Measurements from ENCODE around the gene SUPT3H. TPM values are rescaled to one million over a fixed set of nuclear protein-coding genes. Genes with fewer than 3 reads are reported as not detected.

The SUPT3H gene
- polyA plus RNA-seq, 1 donor (not counting 4 experiments of a cell fraction or from before 2014, with no cell fraction given), result 7.6 TPM

GRCh38 chr6:44989391-44989790, 388.3 kb downstream of the SUPT3H start:
- DNase-seq (ENCODE audit: low read depth, low spot score) (no peak), FAIRE-seq (no peak)
- dilution Hi-C loops (cut with MboI; ENCODE audit: extremely low pct_ligation_motif_present, low sequenced_read_pairs), result no loop called here
- no peaks in the 10 kb centered on the region for H3K4me1 ChIP-seq (ENCODE audit: control insufficient read depth, extremely low read depth, insufficient read depth, low read length)
- no peaks in the 10 kb centered on the region for H3K36me3 ChIP-seq (ENCODE audit: control insufficient read depth in 2 of 2, extremely low read depth in 1 of 2, insufficient read depth in 2 of 2, low read length in 2 of 2)
- H3K79me2 ChIP-seq (ENCODE audit: control insufficient read depth, insufficient read depth, low read length), result no peaks in the 10 kb centered on the region
- no peak overlapping the region for H2AFZ ChIP-seq (ENCODE audit: control insufficient read depth, low read length)
- no peak overlapping the region for H3K4me3 ChIP-seq (ENCODE audit: control insufficient read depth in 2 of 3, extremely low read depth in 1 of 3, insufficient read depth in 2 of 3, low read depth in 1 of 3, low read length in 3 of 3)
- H3K9ac ChIP-seq (ENCODE audit: control insufficient read depth, extremely low read depth, insufficient read depth, low read length), result no peak overlapping the region
- H3K9me3 ChIP-seq (ENCODE audit: control insufficient read depth, low read depth, low read length), result no peaks in the 10 kb centered on the region
- no peak overlapping the region for H3K4me2 ChIP-seq (ENCODE audit: control insufficient read depth, extremely low read depth, insufficient read depth, low read depth, low read length)
- H4K20me1 ChIP-seq (ENCODE audit: control insufficient read depth, extremely low read depth, insufficient read depth, low read length), result no peaks in the 10 kb centered on the region
- no peaks in the 10 kb centered on the region for H3K27me3 ChIP-seq (ENCODE audit: control insufficient read depth, extremely low read depth, insufficient read depth, low read length)
- no peak for TF ChIP-seq CTCF (optimal IDR thresholded peaks at IDR 0.05 in 1 of 3, IDR thresholded peaks at IDR 0.05 in 1 of 3, conservative IDR thresholded peaks at IDR 0.05 in 1 of 3; ENCODE audit: extremely low read depth in 1 of 3, insufficient read depth in 2 of 3, low read length in 3 of 3)
- no peak for TF ChIP-seq EZH2 (IDR thresholded peaks at IDR 0.05; ENCODE audit: low read length)
- H3K27ac ChIP-seq (ENCODE audit: control insufficient read depth, insufficient read depth, low read length), result no peak overlapping the region
- H3K9me1 ChIP-seq (ENCODE audit: control insufficient read depth, extremely low read depth, insufficient read depth, low read length), result no peaks in the 10 kb centered on the region

GRCh38 chr6:44985006-44985405, 392.7 kb downstream of the SUPT3H start:
- no peaks in the 10 kb centered on the region for H3K4me1 ChIP-seq (ENCODE audit: control insufficient read depth, extremely low read depth, insufficient read depth, low read length)
- no peaks in the 10 kb centered on the region for H3K9me1 ChIP-seq (ENCODE audit: control insufficient read depth, extremely low read depth, insufficient read depth, low read length)
- H3K4me2 ChIP-seq (ENCODE audit: control insufficient read depth, extremely low read depth, insufficient read depth, low read depth, low read length), result no peak overlapping the region
- H3K9ac ChIP-seq (ENCODE audit: control insufficient read depth, extremely low read depth, insufficient read depth, low read length), result no peak overlapping the region
- dilution Hi-C loops (cut with MboI; ENCODE audit: extremely low pct_ligation_motif_present, low sequenced_read_pairs), result no loop called here
- no peaks in the 10 kb centered on the region for H3K79me2 ChIP-seq (ENCODE audit: control insufficient read depth, insufficient read depth, low read length)
- TF ChIP-seq CTCF (optimal IDR thresholded peaks at IDR 0.05 in 1 of 3, IDR thresholded peaks at IDR 0.05 in 1 of 3, conservative IDR thresholded peaks at IDR 0.05 in 1 of 3; ENCODE audit: extremely low read depth in 1 of 3, insufficient read depth in 2 of 3, low read length in 3 of 3), result no peak
- no peak for TF ChIP-seq EZH2 (IDR thresholded peaks at IDR 0.05; ENCODE audit: low read length)
- DNase-seq (ENCODE audit: low read depth, low spot score) (no peak), FAIRE-seq (no peak)
- H4K20me1 ChIP-seq (ENCODE audit: control insufficient read depth, extremely low read depth, insufficient read depth, low read length), result no peaks in the 10 kb centered on the region
- H3K27ac ChIP-seq (ENCODE audit: control insufficient read depth, insufficient read depth, low read length), result no peak overlapping the region
- no peaks in the 10 kb centered on the region for H3K36me3 ChIP-seq (ENCODE audit: control insufficient read depth in 2 of 2, extremely low read depth in 1 of 2, insufficient read depth in 2 of 2, low read length in 2 of 2)
- H3K4me3 ChIP-seq (ENCODE audit: control insufficient read depth in 2 of 3, extremely low read depth in 1 of 3, insufficient read depth in 2 of 3, low read depth in 1 of 3, low read length in 3 of 3), result no peak overlapping the region
- no peak overlapping the region for H2AFZ ChIP-seq (ENCODE audit: control insufficient read depth, low read length)
- H3K9me3 ChIP-seq (ENCODE audit: control insufficient read depth, low read depth, low read length), result no peaks in the 10 kb centered on the region
- H3K27me3 ChIP-seq (ENCODE audit: control insufficient read depth, extremely low read depth, insufficient read depth, low read length), result no peaks in the 10 kb centered on the region
